ENCODE measurements around the gene ZFAND2A. TPM values are rescaled to one million over a fixed set of nuclear protein-coding genes. Genes with fewer than 3 reads are reported as not detected.

ZFAND2A gene
- total RNA-seq, 1 donor from 2014 or later = 6.6 TPM

DNA sequence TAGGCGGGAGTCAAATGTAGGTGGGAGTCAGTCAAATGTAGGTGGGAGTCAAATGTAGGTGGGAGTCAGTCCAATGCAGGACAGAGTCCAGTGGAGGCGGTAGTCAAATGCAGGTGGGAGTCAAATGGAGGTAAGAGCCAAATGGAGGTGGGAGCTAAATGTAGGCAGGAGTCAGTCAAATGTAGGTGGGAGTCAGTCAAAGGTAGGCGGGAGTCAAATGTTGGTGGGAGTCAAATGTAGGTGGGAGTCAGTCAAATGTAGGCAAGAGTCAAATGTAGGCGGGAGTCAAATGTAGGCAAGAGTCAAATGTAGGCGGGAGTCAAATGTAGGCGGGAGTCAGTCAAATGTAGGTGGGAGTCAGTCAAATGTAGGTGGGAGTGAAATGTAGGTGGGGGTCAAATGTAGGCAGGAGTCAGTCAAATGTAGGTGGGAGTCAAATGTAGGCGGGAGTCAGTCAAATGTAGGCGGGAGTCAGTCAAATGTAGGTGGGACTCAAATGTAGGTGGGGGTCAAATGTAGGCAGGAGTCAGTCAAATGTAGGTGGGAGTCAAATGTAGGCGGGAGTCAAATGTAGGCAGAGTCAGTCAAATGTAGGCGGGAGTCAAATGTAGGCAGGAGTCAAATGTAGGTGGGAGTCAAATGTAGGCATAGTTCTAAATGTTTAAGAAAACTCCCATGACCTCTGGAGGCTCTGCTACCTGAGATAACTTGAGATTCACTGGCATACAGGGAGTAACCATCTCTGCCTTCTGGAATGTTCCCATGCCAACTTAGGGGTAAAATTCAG, 30.2 kb upstream of the ZFAND2A start:
- intact Hi-C loops (cut with micrococcal nuclease) = no loop called here
- no peak overlapping the region for H3K4me3 ChIP-seq
- TF ChIP-seq, protein P1, sequence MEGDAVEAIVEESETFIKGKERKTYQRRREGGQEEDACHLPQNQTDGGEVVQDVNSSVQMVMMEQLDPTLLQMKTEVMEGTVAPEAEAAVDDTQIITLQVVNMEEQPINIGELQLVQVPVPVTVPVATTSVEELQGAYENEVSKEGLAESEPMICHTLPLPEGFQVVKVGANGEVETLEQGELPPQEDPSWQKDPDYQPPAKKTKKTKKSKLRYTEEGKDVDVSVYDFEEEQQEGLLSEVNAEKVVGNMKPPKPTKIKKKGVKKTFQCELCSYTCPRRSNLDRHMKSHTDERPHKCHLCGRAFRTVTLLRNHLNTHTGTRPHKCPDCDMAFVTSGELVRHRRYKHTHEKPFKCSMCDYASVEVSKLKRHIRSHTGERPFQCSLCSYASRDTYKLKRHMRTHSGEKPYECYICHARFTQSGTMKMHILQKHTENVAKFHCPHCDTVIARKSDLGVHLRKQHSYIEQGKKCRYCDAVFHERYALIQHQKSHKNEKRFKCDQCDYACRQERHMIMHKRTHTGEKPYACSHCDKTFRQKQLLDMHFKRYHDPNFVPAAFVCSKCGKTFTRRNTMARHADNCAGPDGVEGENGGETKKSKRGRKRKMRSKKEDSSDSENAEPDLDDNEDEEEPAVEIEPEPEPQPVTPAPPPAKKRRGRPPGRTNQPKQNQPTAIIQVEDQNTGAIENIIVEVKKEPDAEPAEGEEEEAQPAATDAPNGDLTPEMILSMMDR (IDR thresholded peaks at IDR 0.05; ENCODE audit: borderline replicate concordance) = no peak
- H3K4me1 ChIP-seq = no peaks in the 10 kb centered on the region
- no peaks in the 10 kb centered on the region for H3K9me3 ChIP-seq (replicated peaks)
- DNase-seq = no peak
- H3K27ac ChIP-seq (replicated peaks) = no peak overlapping the region
- no peaks in the 10 kb centered on the region for H3K36me3 ChIP-seq
- peaks cover 90% of the 10 kb centered on the region for H3K27me3 ChIP-seq (ENCODE audit: low read depth)

DNA sequence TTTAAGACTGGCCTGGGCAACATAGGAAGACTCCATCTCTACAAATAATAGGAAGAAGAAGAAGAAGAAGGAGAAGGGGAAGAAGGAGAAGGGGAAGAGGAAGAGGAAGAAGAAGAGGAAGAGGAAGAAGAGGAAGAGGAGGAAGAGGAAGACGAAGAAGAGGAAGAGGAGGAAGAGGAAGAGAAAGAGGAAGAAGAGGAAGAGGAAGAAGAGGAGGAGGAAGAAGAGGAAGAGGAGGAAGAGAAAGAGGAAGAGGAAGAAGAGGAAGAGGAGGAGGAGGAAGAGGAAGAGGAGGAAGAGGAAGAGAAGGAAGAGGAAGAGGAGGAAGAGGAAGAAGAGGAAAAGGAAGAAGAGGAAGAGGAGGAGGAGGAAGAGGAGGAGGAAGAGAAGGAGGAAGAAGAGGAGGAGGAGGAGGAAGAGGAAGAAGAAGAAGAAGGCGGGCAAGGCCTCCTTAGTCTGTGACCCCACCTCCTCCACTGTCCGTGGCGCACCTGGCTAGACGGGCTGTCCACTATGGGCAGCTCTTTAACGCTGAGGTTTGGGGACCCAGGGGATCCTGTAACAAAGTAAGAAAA, 28.8 kb upstream of the ZFAND2A start:
- peaks cover 86% of the 10 kb centered on the region for H3K27me3 ChIP-seq (ENCODE audit: low read depth)
- no peak overlapping the region for H3K27ac ChIP-seq (replicated peaks)
- TF ChIP-seq, protein P1 (IDR thresholded peaks at IDR 0.05; ENCODE audit: borderline replicate concordance) = no peak
- no peaks in the 10 kb centered on the region for H3K4me1 ChIP-seq
- H3K9me3 ChIP-seq (replicated peaks) = no peaks in the 10 kb centered on the region
- DNase-seq = no peak
- no peak overlapping the region for H3K4me3 ChIP-seq
- intact Hi-C loops (cut with micrococcal nuclease) = no loop called here
- no peaks in the 10 kb centered on the region for H3K36me3 ChIP-seq

DNA sequence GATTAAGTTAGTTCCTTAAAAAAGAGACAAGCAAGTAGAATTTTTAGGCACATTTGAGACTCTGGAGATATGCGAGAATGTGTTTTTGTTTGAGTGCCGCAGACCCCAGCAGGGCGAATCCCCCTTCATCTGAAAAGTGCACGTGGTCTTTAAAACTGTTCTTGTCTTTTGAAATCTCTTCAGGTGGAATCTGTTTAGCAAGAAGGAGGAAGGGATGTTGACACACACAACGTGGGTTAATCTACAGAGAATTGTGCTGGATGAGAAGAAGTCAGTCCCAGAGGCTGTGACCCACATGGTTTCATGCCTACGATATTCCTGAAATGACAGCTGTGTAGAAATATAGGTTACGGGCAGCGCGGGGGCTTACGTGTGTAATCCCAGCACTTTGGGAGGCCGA, 27.1 kb upstream of the ZFAND2A start:
- no peak overlapping the region for H3K4me3 ChIP-seq
- no peak for DNase-seq
- H3K27ac ChIP-seq (replicated peaks) = no peak overlapping the region
- H3K9me3 ChIP-seq (replicated peaks) = no peaks in the 10 kb centered on the region
- TF ChIP-seq, protein P1 (IDR thresholded peaks at IDR 0.05; ENCODE audit: borderline replicate concordance) = no peak
- no peaks in the 10 kb centered on the region for H3K36me3 ChIP-seq
- intact Hi-C loops (cut with micrococcal nuclease) = no loop called here
- H3K4me1 ChIP-seq = no peaks in the 10 kb centered on the region
- peaks cover 75% of the 10 kb centered on the region for H3K27me3 ChIP-seq (ENCODE audit: low read depth)

DNA sequence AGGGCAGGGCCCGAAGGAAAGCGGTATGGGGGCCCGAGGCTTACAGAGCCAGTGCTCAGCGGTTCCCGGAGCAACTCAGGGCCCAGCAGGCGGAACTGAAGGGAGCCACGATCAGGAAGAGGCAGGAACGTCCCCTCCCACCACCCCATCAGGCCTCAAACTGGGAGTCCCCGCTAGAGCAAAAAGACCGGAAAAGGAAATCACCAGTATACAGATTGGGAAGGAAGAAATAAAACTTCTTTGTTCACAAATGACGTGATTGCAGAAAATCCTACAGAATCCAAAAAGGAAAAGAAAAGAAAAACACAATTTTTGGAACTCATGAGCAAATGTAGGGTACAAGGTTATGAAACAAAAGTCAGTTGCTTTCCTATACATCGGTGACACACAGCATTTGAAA, 21.6 kb upstream of the ZFAND2A start:
- intact Hi-C loops (cut with micrococcal nuclease) = no loop called here
- H3K36me3 ChIP-seq = no peaks in the 10 kb centered on the region
- no peaks in the 10 kb centered on the region for H3K4me1 ChIP-seq
- H3K9me3 ChIP-seq (replicated peaks) = no peaks in the 10 kb centered on the region
- H3K27ac ChIP-seq (replicated peaks) = no peak overlapping the region
- H3K27me3 ChIP-seq (ENCODE audit: low read depth) = peaks cover 55% of the 10 kb centered on the region
- no peak for DNase-seq
- no peak overlapping the region for H3K4me3 ChIP-seq
- TF ChIP-seq, protein P1 (IDR thresholded peaks at IDR 0.05; ENCODE audit: borderline replicate concordance) = no peak

DNA sequence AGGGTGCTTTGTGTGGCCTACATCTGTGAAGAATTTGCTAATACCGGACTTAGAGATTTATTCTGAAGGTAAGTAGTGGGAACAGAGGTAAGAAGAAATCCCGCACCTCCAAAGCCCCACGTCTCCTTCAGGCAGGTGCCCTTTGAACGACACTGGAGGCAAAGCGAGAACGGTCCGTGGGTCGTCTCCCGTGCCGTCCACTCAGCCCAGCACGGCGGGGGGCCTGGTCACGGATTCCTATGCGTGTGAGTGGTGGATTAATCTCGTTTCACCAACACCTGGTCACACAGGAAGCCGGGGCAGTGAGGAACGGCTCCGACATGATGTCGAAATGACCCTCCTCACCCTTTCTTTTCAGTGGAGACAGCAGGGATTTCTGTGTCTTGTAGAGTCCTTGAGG, 21.0 kb upstream of the ZFAND2A start:
- TF ChIP-seq, protein P1 (IDR thresholded peaks at IDR 0.05; ENCODE audit: borderline replicate concordance) = no peak
- DNase-seq = no peak
- Histone ChIP-seq H3K36me3 (no peaks in the 10 kb centered on the region), H3K27me3 (ENCODE audit: low read depth) (peaks cover 48% of the 10 kb centered on the region), H3K4me3 (no peak overlapping the region), H3K9me3 (replicated peaks) (no peaks in the 10 kb centered on the region), H3K4me1 (peaks cover 5% of the 10 kb centered on the region), H3K27ac (replicated peaks) (no peak overlapping the region)
- intact Hi-C loops (cut with micrococcal nuclease) = no loop called here
